Upper lobe of left lung (tissue), 6 donors: ENCODE data around the gene PRKAB1. TPM values are rescaled to one million over a fixed set of nuclear protein-coding genes. Genes with fewer than 3 reads are reported as not detected.

Experiments
- ATAC-seq, 2 donors: fragments of 200-7000 bp; cut with Tn5 transposase; one replicate each; pipeline ENCODE4 v1.9.1; 2022; ENCODE audit warnings: mild to moderate bottlenecking in 2 of 2, moderate library complexity in 2 of 2; ENCODE audit not compliant: low FRiP score in 2 of 2
- DNase-seq, 2 donors: peaks; one replicate each; pipeline ENCODE4 v3.0.0-alpha.2; 2019 to 2020
- H3K27ac ChIP-seq, 4 donors: fragments of 200-600 bp; sonication (generic); one replicate each; pipeline ENCODE4 v1.5.1; 2016 to 2019
- H3K27me3 ChIP-seq, 4 donors: fragments of 200-600 bp; sonication (generic); one replicate each; pipeline ENCODE4 v1.5.1; 2017 to 2019
- H3K36me3 ChIP-seq, 4 donors: fragments of 200-600 bp; sonication (generic); one replicate each; pipeline ENCODE4 v1.5.1; 2016 to 2019
- H3K4me1 ChIP-seq, 4 donors: fragments of 200-600 bp; sonication (generic); one replicate each; pipeline ENCODE4 v1.5.1; 2018 to 2019
- H3K4me3 ChIP-seq, 4 donors: fragments of 200-600 bp; sonication (generic); one replicate each; pipeline ENCODE4 v1.5.1; 2017 to 2019; ENCODE audit warnings: mild to moderate bottlenecking in 2 of 4, moderate library complexity in 1 of 4
- H3K9me3 ChIP-seq, 4 donors: fragments of 200-600 bp; sonication (generic); one replicate each; pipeline ENCODE4 v1.5.1; 2018 to 2019
- CTCF ChIP-seq, 6 experiments: fragments of 450-650 bp in 4 of 6; fragments of 200-600 bp in 2 of 6; sonication (generic) in 2 of 6; IDR thresholded peaks; one replicate each; pipeline ENCODE4 v1.5.1; 2016 to 2019; ENCODE audit warnings: antibody characterized with exemption in 6 of 6
- EP300 ChIP-seq, 4 donors: sonication (generic); formaldehyde crosslinking; IDR thresholded peaks; one replicate each; pipeline ENCODE4 v1.5.1; 2017; ENCODE audit warnings: antibody characterized with exemption in 4 of 4, control low read depth in 2 of 4
- POLR2A ChIP-seq, 4 donors: fragments of 450-650 bp; IDR thresholded peaks; one replicate each; pipeline ENCODE4 v1.5.1; 2016 to 2017; ENCODE audit warnings: antibody characterized with exemption in 4 of 4, mild to moderate bottlenecking in 2 of 4
- POLR2AphosphoS5 ChIP-seq, 2 donors: sonication (generic); formaldehyde crosslinking; IDR thresholded peaks; one replicate each; pipeline ENCODE4 v1.5.1; 2017; ENCODE audit warnings: antibody characterized with exemption in 2 of 2
- WGBS, 2 donors: methylation state at CpG; one replicate each; pipeline ENCODE4 v1.1.5; 2017 to 2018; 5-methylcytosine and 5-hydroxymethylcytosine counted together
- total RNA-seq, 6 donors: library from RNA; depleted of rRNA in 4 of 6; stranded (reverse); fragments of >200 nt in 4 of 6; gene quantifications; one replicate each; pipeline versions ENCODE4 v1.1.0 to v1.2.1, GENCODE V29; 2016 to 2021
- donor health status: DM: no; HTN: no; CAD: no; lungs with moderate emphysema.
- donor health status: DM: no; HTN: yes; CAD: no; lungs with severe emphysema.

Gene PRKAB1
- total RNA-seq, 6 donors from 2014 or later: 44.2 to 90.3 (median 62.9) TPM

- no peak for TF ChIP-seq POLR2A (IDR thresholded peaks at IDR 0.05)
- no peak for TF ChIP-seq POLR2AphosphoS5 (IDR thresholded peaks at IDR 0.05)
- no peak for TF ChIP-seq CTCF (IDR thresholded peaks at IDR 0.05)
- no peak for TF ChIP-seq EP300 (IDR thresholded peaks at IDR 0.05)
- H3K4me3 ChIP-seq: no peak overlapping the region
- H3K4me1 ChIP-seq: peaks cover 4 to 18% (median 11%) of the 10 kb centered on the region in 4 donors
- no peak for DNase-seq
- peak overlapping the region; percentile 3 to 37 (median 27) for H3K27ac ChIP-seq
- peaks cover 18 to 29% (median 21%) of the 10 kb centered on the region in 4 donors for H3K36me3 ChIP-seq
- 64 to 69% methylated on average over 10 of the region's 10 CpGs for WGBS, 2 donors
- no peaks in the 10 kb centered on the region for H3K9me3 ChIP-seq
- no peak for ATAC-seq
- H3K27me3 ChIP-seq: no peaks in the 10 kb centered on the region
Measured at GRCh38 chr12:119684711-119685369, 16.9 kb downstream of the PRKAB1 start.

- Histone ChIP-seq H3K27me3 (no peaks in the 10 kb centered on the region), H3K9me3 (no peaks in the 10 kb centered on the region), H3K36me3 (peaks cover 13 to 24% (median 18%) of the 10 kb centered on the region in 4 donors), H3K27ac (peak overlapping the region in 2 of 4 donors; percentile 9 to 29), H3K4me1 (peaks cover 4 to 18% (median 11%) of the 10 kb centered on the region in 4 donors), H3K4me3 (no peak overlapping the region)
- ATAC-seq (no peak), DNase-seq (no peak)
- TF ChIP-seq EP300 (IDR thresholded peaks at IDR 0.05): no peak
- no peak for TF ChIP-seq CTCF (IDR thresholded peaks at IDR 0.05)
- TF ChIP-seq POLR2AphosphoS5 (IDR thresholded peaks at IDR 0.05): no peak
- 88 to 91% methylated on average over 4 of the region's 4 CpGs for WGBS, 2 donors
Measured at GRCh38 chr12:119685375-119685774, 17.4 kb downstream of the PRKAB1 start.

DNA sequence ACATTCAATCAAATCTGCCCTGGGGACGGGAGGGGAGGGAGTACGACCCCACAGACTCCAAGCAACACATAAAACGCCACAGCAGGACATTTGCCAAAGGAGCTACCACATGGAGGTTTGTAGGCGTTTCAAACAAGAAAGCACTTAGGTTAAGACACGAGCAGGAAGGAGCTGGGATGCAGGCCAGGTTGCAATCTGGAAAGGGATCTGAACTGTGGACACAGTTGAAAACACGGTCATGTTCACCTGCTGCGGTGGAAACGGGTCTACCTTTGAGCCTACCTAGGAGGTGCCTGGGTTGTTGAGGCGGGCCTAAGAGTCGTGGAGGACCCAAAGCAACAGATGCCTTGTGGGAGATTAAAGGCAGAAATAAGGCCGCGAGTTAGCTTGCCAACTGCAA is 18.4 kb downstream of the PRKAB1 start:
- H3K36me3 ChIP-seq: peaks cover 3 to 14% (median 9%) of the 10 kb centered on the region in 4 donors
- H3K4me1 ChIP-seq: peaks cover 4 to 18% (median 11%) of the 10 kb centered on the region in 4 donors
- no peak overlapping the region for H3K4me3 ChIP-seq
- ATAC-seq (no peak), DNase-seq (no peak)
- no peak overlapping the region for H3K27ac ChIP-seq
- WGBS, 2 donors: 59 to 76% methylated on average over 12 of the region's 12 CpGs
- TF ChIP-seq CTCF (IDR thresholded peaks at IDR 0.05) (no peak), POLR2AphosphoS5 (IDR thresholded peaks at IDR 0.05) (no peak), EP300 (IDR thresholded peaks at IDR 0.05) (no peak), POLR2A (IDR thresholded peaks at IDR 0.05) (no peak)
- H3K27me3 ChIP-seq: no peaks in the 10 kb centered on the region
- no peaks in the 10 kb centered on the region for H3K9me3 ChIP-seq

GRCh38 chr12:119686776-119687175 is 18.8 kb downstream of the PRKAB1 start:
- H3K9me3 ChIP-seq: no peaks in the 10 kb centered on the region
- 90 to 95% methylated on average over 13 of the region's 13 CpGs for WGBS, 2 donors
- no peak overlapping the region for H3K27ac ChIP-seq
- peaks cover 5 to 18% (median 11%) of the 10 kb centered on the region in 4 donors for H3K4me1 ChIP-seq
- no peak for ATAC-seq
- no peaks in the 10 kb centered on the region for H3K27me3 ChIP-seq
- DNase-seq: no peak
- peaks cover 0 to 14% (median 5%) of the 10 kb centered on the region in 4 donors for H3K36me3 ChIP-seq
- TF ChIP-seq POLR2A (IDR thresholded peaks at IDR 0.05) (no peak), CTCF (IDR thresholded peaks at IDR 0.05) (no peak), POLR2AphosphoS5 (IDR thresholded peaks at IDR 0.05) (no peak), EP300 (IDR thresholded peaks at IDR 0.05) (no peak)
- no peak overlapping the region for H3K4me3 ChIP-seq

DNA sequence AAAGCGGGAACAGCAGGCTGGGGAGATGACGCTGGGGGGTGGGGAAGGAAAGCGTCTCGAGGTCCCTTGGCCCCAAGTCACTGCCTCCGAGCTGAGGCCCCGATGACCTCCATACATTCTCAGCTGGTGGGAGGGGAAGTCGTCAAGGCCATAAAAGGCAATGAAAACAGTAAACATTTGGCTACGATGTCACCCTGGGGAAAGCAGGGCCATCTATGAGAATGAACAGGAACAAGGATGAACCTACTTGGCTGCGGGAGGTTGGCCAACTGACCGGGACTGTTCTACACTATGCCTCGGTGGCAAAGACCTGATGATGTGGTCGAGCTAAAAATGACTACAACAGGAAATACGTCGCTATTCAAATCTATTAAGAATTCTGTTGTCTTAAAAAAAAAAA is 19.5 kb downstream of the PRKAB1 start:
- DNase-seq (no peak), ATAC-seq (no peak)
- Histone ChIP-seq H3K27me3 (no peaks in the 10 kb centered on the region), H3K27ac (no peak overlapping the region), H3K9me3 (no peaks in the 10 kb centered on the region), H3K36me3 (peaks cover 0 to 14% (median 3%) of the 10 kb centered on the region in 4 donors), H3K4me3 (no peak overlapping the region), H3K4me1 (peaks cover 3 to 19% (median 11%) of the 10 kb centered on the region in 4 donors)
- TF ChIP-seq EP300 (IDR thresholded peaks at IDR 0.05) (no peak), POLR2A (IDR thresholded peaks at IDR 0.05) (no peak), POLR2AphosphoS5 (IDR thresholded peaks at IDR 0.05) (no peak), CTCF (IDR thresholded peaks at IDR 0.05) (no peak)
- 82 to 87% methylated on average over 14 of the region's 14 CpGs for WGBS, 2 donors
